Spleen (tissue), 7 donors: ENCODE data around the gene VRTN.

Experiments
- POLR2A ChIP-seq, 3 donors: fragments of 450-650 bp; IDR thresholded peaks; one replicate each; pipeline ENCODE4 v1.5.1; 2017; ENCODE audit warnings: antibody characterized with exemption in 3 of 3, mild to moderate bottlenecking in 1 of 3
- POLR2AphosphoS5 ChIP-seq, 3 donors: sonication (generic); formaldehyde crosslinking; IDR thresholded peaks; one replicate each; pipeline ENCODE4 v1.5.1; 2017; ENCODE audit warnings: antibody characterized with exemption in 3 of 3
- TF ChIP-seq, protein P1 (sequence below), 11 experiments: fragments of 200-600 bp in 7 of 11; fragments of 450-650 bp in 4 of 11; sonication (generic) in 4 of 11; IDR thresholded peaks in 8 of 11; conservative IDR thresholded peaks in 3 of 11; 1 replicate in 7 of 11; 2 replicates in 4 of 11; pipeline versions ENCODE4 v1.4.0 to v1.8.0; 2016 to 2021; ENCODE audit warnings: antibody characterized with exemption in 11 of 11, inconsistent platforms in 4 of 11, mild to moderate bottlenecking in 1 of 11
- donor health status: DM: no; HTN: no; CAD: no; lungs with moderate emphysema.
- donor health status: DM: no; HTN: no; CAD: no.
- donor health status: DM: no; HTN: no; CAD: no.

DNA sequence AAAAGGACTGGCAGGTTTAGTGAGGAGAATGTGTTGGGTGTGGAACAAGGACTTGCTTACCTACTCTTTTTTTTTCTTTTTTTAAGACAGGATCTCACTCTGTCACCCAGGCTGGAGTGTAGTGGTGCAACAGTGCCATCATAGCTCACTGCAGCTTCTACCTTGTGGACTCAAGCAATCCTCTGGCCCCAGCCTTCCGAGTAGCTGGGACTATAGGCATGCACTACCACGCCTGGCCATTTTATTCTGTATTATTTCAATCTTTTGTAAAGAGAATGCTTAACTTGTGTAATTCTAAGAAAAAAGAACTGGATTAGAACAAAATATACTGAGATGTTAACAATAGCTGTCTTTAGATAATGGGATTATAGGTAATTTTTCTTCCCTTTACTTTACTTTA, 1.9 kb upstream of the VRTN start:
- TF ChIP-seq, protein P1, sequence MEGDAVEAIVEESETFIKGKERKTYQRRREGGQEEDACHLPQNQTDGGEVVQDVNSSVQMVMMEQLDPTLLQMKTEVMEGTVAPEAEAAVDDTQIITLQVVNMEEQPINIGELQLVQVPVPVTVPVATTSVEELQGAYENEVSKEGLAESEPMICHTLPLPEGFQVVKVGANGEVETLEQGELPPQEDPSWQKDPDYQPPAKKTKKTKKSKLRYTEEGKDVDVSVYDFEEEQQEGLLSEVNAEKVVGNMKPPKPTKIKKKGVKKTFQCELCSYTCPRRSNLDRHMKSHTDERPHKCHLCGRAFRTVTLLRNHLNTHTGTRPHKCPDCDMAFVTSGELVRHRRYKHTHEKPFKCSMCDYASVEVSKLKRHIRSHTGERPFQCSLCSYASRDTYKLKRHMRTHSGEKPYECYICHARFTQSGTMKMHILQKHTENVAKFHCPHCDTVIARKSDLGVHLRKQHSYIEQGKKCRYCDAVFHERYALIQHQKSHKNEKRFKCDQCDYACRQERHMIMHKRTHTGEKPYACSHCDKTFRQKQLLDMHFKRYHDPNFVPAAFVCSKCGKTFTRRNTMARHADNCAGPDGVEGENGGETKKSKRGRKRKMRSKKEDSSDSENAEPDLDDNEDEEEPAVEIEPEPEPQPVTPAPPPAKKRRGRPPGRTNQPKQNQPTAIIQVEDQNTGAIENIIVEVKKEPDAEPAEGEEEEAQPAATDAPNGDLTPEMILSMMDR (IDR thresholded peaks at IDR 0.05 in 8 of 11, conservative IDR thresholded peaks at IDR 0.05 in 3 of 11), result no peak
- TF ChIP-seq POLR2A (IDR thresholded peaks at IDR 0.05), result no peak
- TF ChIP-seq POLR2AphosphoS5 (IDR thresholded peaks at IDR 0.05), result no peak
